HCT116 (cell line): Measurements from ENCODE around the gene TUBA4B. TPM values are rescaled to one million over a fixed set of nuclear protein-coding genes. Genes with fewer than 3 reads are reported as not detected.
A peak's percentile ranks its signal among the peaks of the same experiment; 100 is the strongest.

ENCODE experiments used
- ATAC-seq: fragments of 200-7000 bp; cut with Tn5 transposase; 2 replicates; pipeline ENCODE4 v1.9.1; 2020; ENCODE audit warnings: mild to moderate bottlenecking, moderate library complexity
- BruUV-seq: library from RNA; stranded (reverse); fragments of 400-500 nt; replicated peaks from 2 replicates; lab custom pipeline; 2021; lab: Mats Ljungman, UMichigan
- CTCF ChIA-PET: fragments of 300-600 bp; sonication (Branson Sonifier 250); formaldehyde crosslinking; loops from one replicate; lab custom pipeline; 2021; ENCODE audit warnings: antibody characterized with exemption; lab: Charles Lee
- POLR2A ChIA-PET: fragments of 300-600, 350-600 bp; sonication (Branson Sonifier 250); formaldehyde crosslinking; loops from one replicate; lab custom pipeline; 2021; ENCODE audit warnings: antibody characterized with exemption; lab: Charles Lee
- RAD21 ChIA-PET, 2 experiments: fragments of 300-600 bp; sonication (Branson Sonifier 250); formaldehyde crosslinking; loops; one replicate each; lab custom pipeline; 2023; ENCODE audit warnings: low total read pairs in 2 of 2; ENCODE audit not compliant: uncharacterized antibody in 2 of 2, unreplicated experiment in 2 of 2, low non-redundant PET in 1 of 2; lab: Charles Lee
- DNase-seq: peaks from one replicate; pipeline ENCODE4 v3.0.0-alpha.2; 2010; ENCODE audit warnings: low read depth, low spot score
- H2AFZ ChIP-seq: fragments of 200-600 bp; shearing (Covaris generic), sonication (generic); 2 replicates; pipeline ENCODE4 v1.6.1; 2017; ENCODE audit warnings: low read depth, mixed run types, mixed read lengths, antibody characterized with exemption, low read length; ENCODE audit not compliant: poor library complexity, severe bottlenecking
- H3K27ac ChIP-seq: 2 replicates; pipeline ENCODE4 v1.5.1; 2012; ENCODE audit warnings: low read depth, low read length
- H3K27me3 ChIP-seq: fragments of 200-600 bp; sonication (generic); 2 replicates; pipeline ENCODE4 v1.6.1; 2016; ENCODE audit warnings: mixed run types, low read length, mixed read lengths; ENCODE audit not compliant: insufficient read depth
- H3K36me3 ChIP-seq, 2 experiments: fragments of 200-500 bp in 1 of 2; fragments of 200-600 bp in 1 of 2; sonication (Bioruptor generic) in 1 of 2; sonication (generic) in 1 of 2; 2 replicates each; pipeline versions ENCODE4 v1.5.1 to v1.6.1; 2014 to 2016; ENCODE audit warnings: low read length in 2 of 2, inconsistent platforms in 1 of 2, mixed read lengths in 1 of 2, mixed run types in 1 of 2; ENCODE audit not compliant: insufficient read depth in 2 of 2, control insufficient read depth in 1 of 2
- H3K4me1 ChIP-seq, 2 experiments: fragments of 200-600 bp in 1 of 2; sonication (generic) in 1 of 2; 2 replicates each; pipeline versions ENCODE4 v1.5.1 to v1.6.1; 2012 to 2017; ENCODE audit warnings: low read length in 2 of 2, inconsistent platforms in 1 of 2, mild to moderate bottlenecking in 1 of 2, mixed read lengths in 1 of 2, mixed run types in 1 of 2, moderate library complexity in 1 of 2; ENCODE audit not compliant: insufficient read depth in 2 of 2, control insufficient read depth in 1 of 2
- H3K4me2 ChIP-seq: fragments of 200-600 bp; sonication (generic); 2 replicates; pipeline ENCODE4 v1.6.1; 2017; ENCODE audit warnings: mixed run types, low read length, mixed read lengths
- H3K4me3 ChIP-seq, 2 experiments: fragments of 200-600 bp in 1 of 2; sonication (generic) in 1 of 2; replicated peaks in 1 of 2; 2 replicates each; pipeline ENCODE4 v1.5.1; 2011 to 2016; ENCODE audit warnings: low read length in 2 of 2, control low read depth in 1 of 2, low read depth in 1 of 2, mild to moderate bottlenecking in 1 of 2, mixed read lengths in 1 of 2, mixed run types in 1 of 2
- H3K79me2 ChIP-seq: fragments of 200-600 bp; sonication (generic); 2 replicates; pipeline ENCODE4 v1.6.1; 2017; ENCODE audit warnings: mild to moderate bottlenecking, mixed run types, low read length, moderate library complexity, mixed read lengths; ENCODE audit not compliant: insufficient read depth
- H3K9ac ChIP-seq: fragments of 200-600 bp; sonication (generic); 2 replicates; pipeline ENCODE4 v1.6.1; 2016; ENCODE audit warnings: low read length, mixed read lengths
- H3K9me2 ChIP-seq: fragments of 200-600 bp; sonication (generic), shearing (Covaris generic); 2 replicates; pipeline ENCODE4 v1.6.1; 2017; ENCODE audit warnings: mixed run types, mild to moderate bottlenecking, moderate library complexity; ENCODE audit not compliant: insufficient read depth
- H3K9me3 ChIP-seq, 2 experiments: fragments of 200-500 bp in 1 of 2; fragments of 200-600 bp in 1 of 2; sonication (Bioruptor generic) in 1 of 2; sonication (generic) in 1 of 2; 2 replicates each; pipeline ENCODE4 v1.6.1; 2014 to 2017; ENCODE audit warnings: low read length in 2 of 2, mixed read lengths in 2 of 2, inconsistent platforms in 1 of 2, low read depth in 1 of 2, mild to moderate bottlenecking in 1 of 2, mixed run types in 1 of 2, moderate library complexity in 1 of 2; ENCODE audit not compliant: control insufficient read depth in 1 of 2, insufficient read depth in 1 of 2
- H4K20me1 ChIP-seq: fragments of 200-600 bp; sonication (generic), shearing (Covaris generic); 2 replicates; pipeline ENCODE4 v1.6.1; 2017; ENCODE audit warnings: mixed run types, mild to moderate bottlenecking, moderate library complexity; ENCODE audit not compliant: insufficient read depth
- ATF3 ChIP-seq: IDR thresholded peaks from 2 replicates; pipeline ENCODE4 v1.6.1; 2012
- EGR1 ChIP-seq: IDR thresholded peaks from 2 replicates; pipeline ENCODE4 v1.6.1; 2012; ENCODE audit warnings: low read depth
- ELF1 ChIP-seq: IDR thresholded peaks from 2 replicates; pipeline ENCODE4 v1.6.1; 2012; ENCODE audit warnings: low read depth, borderline replicate concordance
- EZH2phosphoT487 ChIP-seq: fragments of 200-600 bp; IDR thresholded peaks from 2 replicates; pipeline ENCODE4 v1.6.1; 2018; ENCODE audit warnings: antibody characterized with exemption, borderline replicate concordance
- JUND ChIP-seq: IDR thresholded peaks from 2 replicates; pipeline ENCODE4 v1.6.1; 2012
- POLR2A ChIP-seq: IDR thresholded peaks from 2 replicates; pipeline ENCODE4 v1.7.0; 2011; ENCODE audit warnings: borderline replicate concordance; ENCODE audit not compliant: insufficient read depth, insufficient read length; ENCODE audit errors: extremely low read depth
- REST ChIP-seq: IDR thresholded peaks from 2 replicates; pipeline ENCODE4 v1.6.1; 2012; ENCODE audit warnings: low read depth
- SP1 ChIP-seq: IDR thresholded peaks from 2 replicates; pipeline ENCODE4 v1.6.1; 2012; ENCODE audit warnings: low read depth
- YY1 ChIP-seq: IDR thresholded peaks from 2 replicates; pipeline ENCODE4 v1.6.1; 2011; ENCODE audit warnings: low read length, low read depth, moderate library complexity, mild to moderate bottlenecking; ENCODE audit not compliant: insufficient replicate concordance; ENCODE audit errors: extremely low read depth
- ZBTB33 ChIP-seq: IDR thresholded peaks from 2 replicates; pipeline ENCODE4 v1.6.1; 2011; ENCODE audit warnings: mild to moderate bottlenecking, low read length, moderate library complexity; ENCODE audit not compliant: insufficient replicate concordance; ENCODE audit errors: extremely low read depth
- ZFX ChIP-seq: fragments of 450-650 bp; IDR thresholded peaks from 2 replicates; pipeline ENCODE4 v1.6.1; 2017
- ZNF274 ChIP-seq: fragments of 200-500 bp; sonication (Bioruptor generic); IDR thresholded peaks from 2 replicates; pipeline ENCODE4 v1.6.1; 2014; ENCODE audit warnings: mild to moderate bottlenecking, low read depth, low read length, inconsistent platforms
- intact Hi-C: fragments of 100-400 bp; cut with micrococcal nuclease; formaldehyde crosslinking; loops from 2 replicates; pipeline ENCODE4 v1.10.0; 2022
- total RNA-seq: library from RNA; stranded (reverse); gene quantifications from one replicate; pipeline ENCODE4 v1.2.1, GENCODE V29; 2021; ENCODE audit not compliant: unreplicated experiment

The TUBA4B gene
- total RNA-seq, 1 experiment from 2014 or later: not detected

GRCh38 chr2:219298759-219299371 lies 45.8 kb downstream of the TUBA4B start (continued):
- TF ChIP-seq ELF1: no peak
- no peak for TF ChIP-seq EZH2phosphoT487
- no peak for TF ChIP-seq SP1

- Histone ChIP-seq H3K36me3 (no peaks in the 10 kb centered on the region), H3K9me3 (no peaks in the 10 kb centered on the region), H3K4me2 (peak overlapping the region; percentile 61; the same call in 1 of the 2 replicates), H3K79me2 (no peaks in the 10 kb centered on the region), H3K4me1 (peaks cover 3 to 15% of the 10 kb centered on the region in 2 experiments; a peak in 3 of 4 replicates), H3K4me3 (no peak overlapping the region), H2AFZ (no peak overlapping the region), H3K9ac (no peak overlapping the region), H3K9me2 (no peaks in the 10 kb centered on the region)
- ATAC-seq (no peak), DNase-seq (no peak)
- CTCF ChIA-PET: interaction anchor here (0.9 to 1.5 kb wide), 4 partner anchors 9 to 231 kb away, joined by 3 read pairs; partner anchors contain the start of gene DNPEP
- BruUV-seq: no TSS peak
- RAD21 ChIA-PET: no interaction called here
- TF ChIP-seq ATF3 (no peak), ZNF274 (no peak)
- TF ChIP-seq, all 23 proteins: peak for 0
- POLR2A ChIA-PET: no interaction called here
- H3K27ac ChIP-seq: no peak overlapping the region; the same call in 1 of the 2 replicates
- intact Hi-C loops: loop anchor here (5.0 kb wide), 2 partner anchors 72 to 242 kb away; partner anchors contain the start of genes ANKZF1 and ATG9A
- peaks cover 41% of the 10 kb centered on the region for H3K27me3 ChIP-seq
- no peaks in the 10 kb centered on the region for H4K20me1 ChIP-seq
Observed at GRCh38 chr2:219299372-219299760, 46.3 kb downstream of the TUBA4B start.

- ATAC-seq: no peak
- H3K4me1 ChIP-seq: peaks cover 3 to 10% of the 10 kb centered on the region in 2 experiments; a peak in 3 of 4 replicates
- H3K9me2 ChIP-seq: no peaks in the 10 kb centered on the region
- H3K9ac ChIP-seq: no peak overlapping the region
- TF ChIP-seq ZBTB33 (no peak), SP1 (no peak), REST (no peak), ZFX (no peak), EGR1 (no peak), JUND (no peak), POLR2A (no peak), YY1 (no peak)
- no TSS peak for BruUV-seq
- no peaks in the 10 kb centered on the region for H3K9me3 ChIP-seq
- POLR2A ChIA-PET: no interaction called here
- H2AFZ ChIP-seq: no peak overlapping the region
- no peak for DNase-seq
- H3K27ac ChIP-seq: no peak overlapping the region
- RAD21 ChIA-PET: no interaction called here
- CTCF ChIA-PET: interaction anchor here (1.1 to 1.5 kb wide), 3 partner anchors 21 to 87 kb away, joined by 3 read pairs; partner anchors contain the start of genes DNAJB2 and DNPEP
- no peaks in the 10 kb centered on the region for H4K20me1 ChIP-seq
- no peaks in the 10 kb centered on the region for H3K36me3 ChIP-seq
- H3K79me2 ChIP-seq: no peaks in the 10 kb centered on the region
- intact Hi-C loops: no loop called here
- no peak overlapping the region for H3K4me2 ChIP-seq
- H3K27me3 ChIP-seq: peaks cover 47% of the 10 kb centered on the region
- no peak overlapping the region for H3K4me3 ChIP-seq
Observed at GRCh38 chr2:219300022-219300421, 47.0 kb downstream of the TUBA4B start.
